ENCODE data around the gene OR10K2.
"Not testable (repeated sequence)": the region's sequence is repeated elsewhere in the genome, so short reads cannot be mapped to it uniquely, and the experiment has no call there.

DNA sequence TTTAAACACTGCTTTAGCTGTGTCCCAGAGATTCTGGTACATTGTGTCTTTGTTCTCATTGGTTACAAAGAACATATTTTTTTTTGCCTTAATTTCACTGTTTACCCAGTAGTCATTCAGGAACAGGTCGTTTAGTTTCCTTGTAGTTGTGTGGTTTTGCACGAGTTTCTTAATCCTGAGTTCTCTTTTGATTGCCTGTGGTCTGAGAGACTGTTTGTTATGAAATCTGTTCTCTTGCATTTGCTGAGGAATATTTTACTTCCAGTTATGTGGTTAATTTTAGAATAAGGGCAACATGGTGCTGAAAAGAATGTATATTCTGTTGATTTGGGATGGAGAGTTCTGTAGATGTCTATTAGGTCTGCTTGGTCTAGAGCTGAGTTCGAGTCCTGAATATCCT is 4.1 kb upstream of the OR10K2 start:
- not testable (repeated sequence) for TF ChIP-seq POLR2A (IDR thresholded peaks at IDR 0.05)
- TF ChIP-seq, protein P1, sequence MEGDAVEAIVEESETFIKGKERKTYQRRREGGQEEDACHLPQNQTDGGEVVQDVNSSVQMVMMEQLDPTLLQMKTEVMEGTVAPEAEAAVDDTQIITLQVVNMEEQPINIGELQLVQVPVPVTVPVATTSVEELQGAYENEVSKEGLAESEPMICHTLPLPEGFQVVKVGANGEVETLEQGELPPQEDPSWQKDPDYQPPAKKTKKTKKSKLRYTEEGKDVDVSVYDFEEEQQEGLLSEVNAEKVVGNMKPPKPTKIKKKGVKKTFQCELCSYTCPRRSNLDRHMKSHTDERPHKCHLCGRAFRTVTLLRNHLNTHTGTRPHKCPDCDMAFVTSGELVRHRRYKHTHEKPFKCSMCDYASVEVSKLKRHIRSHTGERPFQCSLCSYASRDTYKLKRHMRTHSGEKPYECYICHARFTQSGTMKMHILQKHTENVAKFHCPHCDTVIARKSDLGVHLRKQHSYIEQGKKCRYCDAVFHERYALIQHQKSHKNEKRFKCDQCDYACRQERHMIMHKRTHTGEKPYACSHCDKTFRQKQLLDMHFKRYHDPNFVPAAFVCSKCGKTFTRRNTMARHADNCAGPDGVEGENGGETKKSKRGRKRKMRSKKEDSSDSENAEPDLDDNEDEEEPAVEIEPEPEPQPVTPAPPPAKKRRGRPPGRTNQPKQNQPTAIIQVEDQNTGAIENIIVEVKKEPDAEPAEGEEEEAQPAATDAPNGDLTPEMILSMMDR (IDR thresholded peaks at IDR 0.05), result not testable (repeated sequence)
